HG02884 (cell line): ENCODE measurements around the gene UBE3C.

Source experiments
- ATAC-seq: cut with Tn5 transposase; IDR thresholded peaks from one replicate; pipeline ENCODE4 v1.9.1; 2021; ENCODE audit warnings: mild to moderate bottlenecking, moderate library complexity; ENCODE audit not compliant: unreplicated experiment

The UBE3C gene

DNA sequence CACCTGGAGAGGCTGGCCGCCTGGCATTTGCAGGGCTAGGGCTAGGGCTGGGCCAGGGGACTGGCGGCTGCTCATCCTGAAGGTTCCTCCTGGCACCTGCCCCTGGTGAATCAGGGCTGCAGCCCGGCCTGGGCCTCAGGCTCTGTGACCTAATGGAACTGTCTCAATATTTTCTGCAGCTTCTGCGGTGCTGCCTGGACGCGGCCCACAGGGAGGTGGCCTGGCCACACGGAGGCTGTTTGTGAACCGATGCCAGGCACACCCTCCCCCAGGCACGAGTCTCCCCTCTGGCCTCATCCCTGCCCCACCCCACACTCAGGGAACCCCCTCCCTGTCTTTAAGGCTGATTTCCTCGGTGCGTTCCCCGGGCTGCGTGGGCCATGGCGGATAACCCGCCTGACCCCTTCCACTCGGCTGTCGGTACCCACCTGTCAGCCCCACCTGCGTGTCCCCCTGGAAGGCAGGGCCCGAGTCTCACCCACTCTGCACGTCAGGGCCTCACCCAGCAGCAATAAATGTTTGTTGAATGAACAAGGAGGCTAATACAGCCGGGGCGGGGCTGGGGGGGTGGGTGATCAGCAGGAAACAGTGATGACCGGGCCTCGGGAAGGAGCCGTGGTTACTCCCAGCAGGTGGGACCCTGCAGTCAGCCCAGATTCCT, 143.5 kb downstream of the UBE3C start:
- no peak for ATAC-seq

DNA sequence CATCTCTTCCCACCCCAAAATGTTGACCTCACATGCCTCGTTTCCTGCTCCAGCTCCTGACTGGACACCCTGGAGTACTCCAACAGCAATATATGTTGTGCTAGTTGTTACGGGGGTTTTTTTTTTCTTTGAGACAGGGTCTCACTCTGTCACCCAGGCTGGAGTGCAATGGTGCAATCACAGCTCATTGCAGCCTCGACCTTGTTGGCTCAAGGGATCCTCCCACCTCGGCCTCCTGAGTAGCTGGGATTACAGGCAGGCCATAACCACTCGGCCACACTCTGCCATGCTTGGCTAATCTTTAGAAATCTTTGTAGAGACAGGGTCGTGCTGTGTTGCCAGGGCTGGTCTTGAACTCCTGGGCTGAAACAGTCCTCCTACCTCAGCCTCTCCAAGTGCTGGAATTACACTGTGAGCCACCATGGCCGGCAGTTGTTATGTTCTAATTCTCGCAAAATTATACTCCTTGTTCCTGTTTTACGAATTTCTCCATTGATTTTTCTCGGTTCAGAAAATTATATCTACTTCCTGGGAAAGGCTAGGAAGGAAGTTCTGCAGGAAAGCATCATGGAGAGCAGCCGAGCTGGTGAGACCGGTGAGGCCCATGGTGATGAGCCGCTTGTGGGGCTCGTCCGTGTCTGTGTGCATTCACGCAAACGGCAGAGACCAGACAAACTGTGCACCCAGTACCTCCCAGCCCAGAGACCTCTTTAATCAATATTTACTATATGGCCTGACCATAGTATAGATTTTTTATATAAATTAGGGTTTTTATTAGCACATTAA, 145.7 kb downstream of the UBE3C start:
- ATAC-seq, result no peak

DNA sequence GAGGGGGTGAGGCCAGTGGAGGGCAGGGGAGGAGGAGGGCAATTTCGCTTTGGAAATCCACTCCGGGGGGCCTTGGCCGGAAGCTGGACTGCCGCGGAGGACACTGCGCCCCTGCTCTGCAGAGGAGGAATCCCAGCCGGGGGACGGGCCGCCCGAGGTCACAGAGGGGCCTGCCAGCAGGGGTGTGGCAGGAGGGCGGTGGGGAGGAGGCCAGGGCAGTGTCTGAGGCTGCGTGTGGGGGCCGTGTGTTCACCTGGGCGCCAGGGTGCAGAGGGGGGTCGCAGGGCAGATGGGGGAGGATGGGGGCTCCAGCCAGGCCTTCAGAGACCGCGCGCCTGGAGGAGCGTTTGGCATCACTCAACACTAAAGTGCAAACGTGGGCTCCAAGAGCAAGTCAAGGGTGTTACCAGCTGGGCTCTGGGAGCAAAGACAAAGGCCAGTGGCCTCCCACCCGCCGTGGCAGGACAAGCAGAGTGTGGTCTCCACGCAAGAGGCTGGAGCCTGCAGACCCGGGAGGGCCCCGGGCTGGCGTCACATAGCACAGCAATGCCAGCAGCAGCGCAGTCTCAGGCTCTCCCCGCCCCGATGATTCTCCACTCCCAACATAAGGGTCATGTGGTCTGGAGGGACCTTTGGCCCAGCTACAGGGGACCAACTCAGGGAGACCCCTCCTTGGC, 152.8 kb downstream of the UBE3C start:
- no peak for ATAC-seq

DNA sequence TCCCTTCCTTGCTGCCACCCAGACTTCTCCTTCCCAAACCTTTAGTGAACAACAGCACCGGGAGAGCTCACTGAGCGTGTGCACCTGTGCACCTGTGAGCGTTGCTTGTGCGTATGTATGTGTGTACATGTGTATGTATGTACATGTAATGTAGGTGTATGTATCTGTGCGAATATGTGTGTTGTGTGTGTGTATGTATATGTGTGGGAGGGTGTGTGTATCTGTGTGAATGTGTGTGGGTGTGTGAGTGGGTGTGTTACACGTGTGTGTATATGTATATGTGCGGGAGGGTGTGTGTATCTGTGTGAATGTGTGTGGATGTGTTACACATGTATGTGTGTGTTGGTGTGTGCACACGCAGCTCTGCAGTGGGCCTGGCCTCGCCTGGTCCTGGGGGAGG, 153.5 kb downstream of the UBE3C start:
- no peak for ATAC-seq

DNA sequence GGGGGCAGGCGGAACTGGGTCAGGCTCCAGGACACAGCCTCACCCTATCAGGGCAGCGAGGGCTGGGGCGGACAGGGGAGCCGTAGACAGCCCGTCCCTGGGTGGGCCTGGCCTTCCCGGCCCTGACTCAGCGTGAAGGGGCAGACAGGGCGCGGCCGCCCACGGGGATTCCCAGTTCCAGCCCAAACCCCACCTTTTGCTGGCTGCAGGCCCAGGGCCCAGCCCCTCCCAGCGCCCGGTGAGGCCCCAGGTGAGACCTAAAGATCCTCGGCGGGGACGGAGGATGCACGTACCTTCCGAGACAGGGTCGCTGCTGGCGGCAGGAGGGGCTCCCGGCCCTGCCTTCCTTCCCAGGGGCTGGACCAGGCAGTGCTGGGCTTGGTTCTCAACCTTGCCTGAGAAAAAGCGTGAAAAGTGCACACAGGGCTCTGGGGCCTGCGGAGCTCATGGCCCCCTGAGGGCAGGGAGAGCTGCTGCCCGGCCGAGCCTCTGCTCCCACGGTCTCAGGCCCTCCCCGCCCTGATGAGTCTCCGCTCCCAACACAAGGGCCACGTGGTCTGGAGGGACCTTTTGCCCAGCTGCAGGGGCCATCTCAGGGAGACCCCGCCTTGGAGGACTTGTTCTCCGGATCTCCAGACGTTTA, 154.2 kb downstream of the UBE3C start:
- no peak for ATAC-seq

DNA sequence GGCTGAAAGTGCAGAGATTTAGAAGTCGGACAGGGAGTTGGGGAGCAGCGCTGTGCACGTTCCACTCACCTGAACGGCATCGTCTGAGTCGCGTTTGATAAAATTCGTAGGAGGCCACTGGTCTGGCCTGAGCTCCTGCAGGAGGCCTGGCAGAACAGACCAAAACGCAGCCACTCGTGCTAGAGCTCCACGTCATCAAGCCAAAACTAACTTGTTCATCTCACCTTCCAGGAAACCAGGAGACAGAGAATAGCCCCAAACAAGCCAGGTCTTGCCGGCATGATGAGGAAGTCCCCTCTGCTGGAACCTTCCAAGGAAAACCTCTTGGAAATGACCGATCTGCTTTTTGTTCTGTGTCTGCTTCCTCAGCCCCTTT, 154.7 kb downstream of the UBE3C start:
- ATAC-seq, result no peak

DNA sequence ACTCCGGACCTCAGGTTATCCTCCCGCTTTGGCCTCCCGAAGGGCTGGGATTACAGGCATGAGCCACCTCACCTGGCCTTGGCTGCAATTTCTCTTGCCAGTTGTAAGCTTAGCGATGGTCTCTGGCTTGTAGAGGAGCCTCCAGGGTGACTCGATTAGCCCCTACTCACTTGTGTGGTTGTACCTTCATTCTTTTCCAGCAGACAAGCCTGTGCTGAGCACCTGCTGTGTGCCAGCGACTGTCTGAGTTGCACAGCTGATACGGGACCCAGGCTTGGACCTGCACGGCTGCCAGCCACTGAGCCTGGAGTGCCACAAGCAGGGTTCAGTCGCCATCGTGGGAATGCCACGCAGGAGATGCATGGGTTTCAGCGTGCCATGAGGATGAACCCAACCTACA, 156.0 kb downstream of the UBE3C start:
- ATAC-seq, result no peak

DNA sequence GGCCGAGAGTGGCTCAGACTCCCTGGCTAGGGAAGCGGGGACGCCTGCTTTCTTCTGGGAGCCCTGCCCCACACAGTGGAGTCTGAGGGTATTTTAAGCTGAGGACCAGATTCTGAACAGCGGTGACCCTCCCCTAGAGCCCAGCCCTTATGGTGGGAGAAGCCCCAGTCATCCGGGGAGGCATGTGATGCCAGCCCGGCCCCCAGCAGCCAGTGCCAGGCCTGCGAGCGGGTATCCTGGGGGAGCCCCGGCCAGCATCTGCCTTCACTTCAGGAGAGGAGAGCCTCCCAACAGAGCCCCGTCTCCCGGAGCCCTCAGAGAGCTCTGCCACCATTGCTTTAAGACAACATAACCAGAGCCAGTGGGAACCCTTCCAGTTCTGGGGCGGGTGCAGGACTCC, 156.6 kb downstream of the UBE3C start:
- ATAC-seq, result no peak

DNA sequence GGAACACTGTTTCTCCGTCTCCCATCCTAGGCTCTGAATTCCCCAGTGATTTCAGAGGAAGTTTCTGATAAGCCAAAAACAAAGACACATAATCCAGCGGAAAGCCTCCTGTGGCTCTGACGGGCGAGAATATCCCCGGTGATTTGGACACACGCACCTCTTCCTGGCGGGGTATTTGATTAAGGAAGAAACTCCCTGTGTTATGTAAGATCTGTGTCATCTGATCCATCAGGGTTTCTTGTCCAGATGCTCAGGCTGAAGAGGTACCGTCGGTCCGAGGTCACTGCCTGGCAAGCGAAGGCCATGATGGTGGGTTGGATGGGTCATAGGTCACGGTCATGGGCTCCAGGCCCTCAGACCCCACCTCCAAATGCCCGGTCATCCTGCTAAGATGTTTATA, 158.5 kb downstream of the UBE3C start:
- ATAC-seq, result no peak

DNA sequence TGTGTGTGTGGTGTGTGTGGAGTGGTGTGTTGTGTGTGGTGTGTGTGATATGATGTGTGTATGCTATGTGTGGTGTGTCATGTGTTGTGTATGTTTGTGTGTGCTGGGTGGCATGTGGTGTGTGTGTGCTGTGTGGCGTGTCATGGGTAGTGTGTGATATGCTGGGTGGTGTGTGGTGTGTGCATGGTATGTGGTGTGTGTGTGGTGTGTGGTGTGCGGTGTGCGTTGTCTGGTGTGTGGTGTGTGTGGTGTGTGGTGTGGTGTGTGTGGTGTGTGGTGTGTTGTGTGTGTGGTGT, 160.5 kb downstream of the UBE3C start:
- ATAC-seq, result no peak

DNA sequence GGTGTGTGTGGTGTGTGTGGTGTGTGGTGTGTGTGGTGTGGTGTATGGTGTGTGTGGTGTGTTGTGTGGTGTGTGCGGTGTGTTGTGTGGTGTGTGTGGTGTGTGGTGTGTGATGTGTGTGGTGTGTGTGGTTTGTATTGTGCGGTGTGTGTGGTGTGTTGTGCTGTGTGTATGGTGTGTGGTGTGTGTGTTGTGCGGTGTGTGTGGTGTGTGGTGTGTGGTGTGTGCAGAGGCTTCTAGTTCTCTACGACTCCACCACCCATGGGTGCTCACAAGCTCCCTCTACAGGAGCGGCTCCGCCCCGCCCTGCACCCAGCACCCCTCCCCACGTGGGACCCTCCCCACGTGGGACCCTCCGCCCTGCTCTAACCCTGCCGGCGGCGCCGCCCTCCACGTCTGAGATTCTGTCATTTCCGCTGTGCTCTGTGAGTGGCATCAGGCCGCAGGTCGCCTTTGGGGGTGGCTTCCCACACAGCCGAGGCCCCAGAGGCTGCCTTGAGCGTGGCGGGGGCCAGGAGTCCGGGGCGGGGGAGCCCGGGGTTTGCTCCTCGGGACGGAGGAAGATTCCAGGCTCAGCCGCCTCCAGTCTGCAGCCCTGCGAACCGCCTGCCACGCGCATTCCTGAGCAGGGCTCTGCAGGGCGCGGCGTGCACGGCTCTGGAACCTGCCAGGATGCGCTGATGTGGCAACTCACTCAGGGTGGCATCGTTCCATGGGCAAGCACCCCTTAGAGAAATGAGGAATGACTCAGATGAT, 161.1 kb downstream of the UBE3C start:
- no peak for ATAC-seq

DNA sequence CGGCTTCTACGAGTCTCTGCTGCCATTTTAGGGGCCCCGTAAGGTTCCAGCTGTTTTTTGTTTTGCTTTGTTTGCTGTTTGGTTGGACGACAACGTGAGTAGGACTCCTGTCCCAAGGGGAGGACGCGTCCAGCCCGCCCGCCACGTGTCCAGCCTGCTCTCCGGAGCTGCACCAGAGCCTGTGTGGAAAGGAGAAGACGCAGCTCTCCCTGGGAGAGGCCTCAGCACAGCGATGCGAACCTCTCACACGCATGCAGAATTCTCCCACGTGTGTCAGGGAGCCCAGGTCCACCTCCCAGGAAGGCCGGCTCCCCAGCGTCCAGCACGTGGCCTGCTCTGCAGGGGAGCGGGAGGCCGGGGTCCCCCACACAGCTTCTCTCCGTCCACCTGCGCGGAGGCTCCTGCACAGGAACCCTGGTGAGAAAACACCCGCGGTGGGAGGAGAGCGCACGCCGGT, 161.7 kb downstream of the UBE3C start:
- ATAC-seq, result no peak

DNA sequence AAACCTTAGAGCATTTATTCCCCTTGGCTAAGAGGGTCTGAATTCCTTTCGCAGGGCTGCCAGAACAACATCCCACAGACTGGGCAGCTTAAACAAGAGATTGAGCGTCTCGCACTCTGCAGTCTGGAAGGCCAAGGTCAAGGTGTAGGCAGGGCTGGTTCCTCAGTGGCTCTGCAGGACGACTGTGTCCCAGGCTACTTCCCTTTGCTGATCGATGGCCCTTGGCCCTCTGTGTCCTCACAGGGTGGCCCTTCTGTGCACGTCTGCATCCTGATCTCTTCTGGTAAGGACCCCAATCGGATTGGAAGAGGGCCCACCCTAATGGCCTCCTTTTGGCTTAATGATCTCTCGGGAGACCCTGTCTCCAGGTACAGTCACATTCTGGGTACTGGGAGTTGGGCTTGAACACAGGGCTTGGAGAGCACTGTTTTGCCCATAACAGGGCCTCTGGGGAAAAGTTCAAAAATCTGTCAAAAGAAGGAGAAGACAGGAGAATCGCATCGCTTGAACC, 162.9 kb downstream of the UBE3C start:
- no peak for ATAC-seq

DNA sequence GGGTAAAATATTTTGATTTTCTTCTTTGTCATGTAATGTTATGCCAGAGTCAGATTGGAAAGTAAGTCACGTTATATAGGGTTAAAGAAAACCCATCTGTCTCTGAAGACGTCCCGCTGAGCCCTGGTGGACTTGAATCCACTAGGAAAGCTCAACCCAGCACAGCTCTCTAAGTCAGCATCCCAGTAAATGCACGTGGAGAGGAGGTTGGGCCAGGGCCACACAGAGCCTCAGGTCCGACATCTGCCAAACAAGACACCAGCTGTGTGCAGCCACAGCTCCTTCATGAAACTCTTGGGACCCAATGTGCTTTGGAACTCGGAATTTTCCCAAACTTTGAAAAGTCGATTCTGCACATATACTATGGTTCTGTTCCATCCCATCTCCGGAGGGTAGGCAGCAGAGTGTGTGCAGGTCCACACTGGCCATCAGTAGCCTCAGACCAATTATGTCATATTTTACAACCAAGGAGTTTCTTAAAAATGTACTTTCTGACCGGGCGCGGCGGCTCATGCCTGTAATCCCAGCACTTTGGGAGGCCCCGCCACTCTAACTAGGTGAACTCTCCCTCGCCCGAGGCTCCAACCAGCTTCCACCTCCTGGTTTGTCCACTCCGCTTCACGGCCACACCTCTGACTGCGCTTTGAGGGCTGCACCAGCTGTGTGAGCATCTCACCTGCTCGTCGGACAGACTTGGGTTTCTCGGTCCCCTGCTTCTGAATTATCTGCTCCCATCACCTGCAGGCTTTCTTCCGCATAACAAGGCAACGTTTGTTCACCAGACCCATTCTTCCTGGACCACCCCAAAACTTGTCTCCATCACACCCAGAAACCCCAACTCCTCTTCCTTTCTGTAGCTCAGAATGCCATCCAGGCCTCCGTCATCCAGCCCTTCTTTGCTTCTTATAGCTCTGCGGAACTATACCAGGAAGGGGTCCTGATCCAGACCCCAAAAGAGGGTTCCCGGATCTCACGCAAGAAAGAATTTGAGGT, 168.4 kb downstream of the UBE3C start:
- ATAC-seq, result no peak

DNA sequence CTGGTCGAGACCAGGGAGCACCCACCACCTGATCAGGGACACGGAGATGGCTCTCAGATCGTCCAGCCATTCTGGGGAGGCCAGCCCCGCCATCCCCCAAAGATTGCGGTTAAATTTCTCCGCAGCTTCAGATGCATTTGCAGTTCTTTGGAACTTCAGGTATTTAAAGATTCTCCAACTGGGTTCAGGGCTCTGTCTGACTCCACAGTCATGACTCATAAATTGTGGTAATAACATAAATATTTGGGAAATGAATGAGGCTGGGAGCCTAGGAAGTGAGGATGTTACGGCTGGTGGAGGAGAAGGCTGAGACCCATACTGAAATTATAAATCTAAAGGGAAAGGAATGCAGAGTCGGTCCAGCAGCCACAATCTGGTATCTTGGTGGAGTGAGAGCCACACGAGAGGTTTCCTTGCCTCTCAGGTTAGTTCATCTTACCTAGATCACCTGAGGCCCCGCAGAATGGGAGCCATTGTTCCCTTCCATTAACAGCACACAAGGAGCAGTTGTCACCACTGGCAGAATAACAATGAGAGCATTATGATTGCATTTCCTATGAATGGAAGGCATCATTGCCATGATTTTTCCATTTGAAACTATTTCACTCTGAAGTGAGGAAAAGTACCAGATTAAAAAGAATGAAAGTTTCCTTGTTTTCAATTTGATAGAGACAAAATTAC, 171.4 kb downstream of the UBE3C start:
- no peak for ATAC-seq

DNA sequence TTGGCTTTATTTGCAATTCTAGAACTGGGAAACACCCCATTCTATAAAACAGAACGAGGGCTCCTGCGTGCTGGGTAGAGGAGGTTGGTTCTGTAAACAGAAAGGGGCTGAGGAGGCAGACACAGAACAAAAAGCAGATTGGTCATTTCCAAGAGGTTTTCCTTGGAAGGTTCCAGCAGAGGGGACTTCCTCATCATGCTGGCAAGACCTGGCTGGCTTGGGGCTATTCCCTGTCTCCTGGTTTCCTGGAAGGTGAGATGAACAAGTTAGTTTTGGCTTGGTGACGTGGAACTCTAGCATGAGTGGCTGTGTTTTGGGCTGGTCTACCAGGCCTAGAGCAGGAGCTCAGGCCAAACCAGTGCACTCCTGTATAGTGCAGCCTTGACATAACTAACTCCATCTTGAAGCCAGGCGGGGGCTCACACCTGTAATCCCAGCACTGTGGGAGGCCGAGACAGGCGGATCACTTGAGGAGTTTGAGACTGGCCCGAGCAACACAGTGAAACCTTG, 172.0 kb downstream of the UBE3C start:
- ATAC-seq, result no peak

DNA sequence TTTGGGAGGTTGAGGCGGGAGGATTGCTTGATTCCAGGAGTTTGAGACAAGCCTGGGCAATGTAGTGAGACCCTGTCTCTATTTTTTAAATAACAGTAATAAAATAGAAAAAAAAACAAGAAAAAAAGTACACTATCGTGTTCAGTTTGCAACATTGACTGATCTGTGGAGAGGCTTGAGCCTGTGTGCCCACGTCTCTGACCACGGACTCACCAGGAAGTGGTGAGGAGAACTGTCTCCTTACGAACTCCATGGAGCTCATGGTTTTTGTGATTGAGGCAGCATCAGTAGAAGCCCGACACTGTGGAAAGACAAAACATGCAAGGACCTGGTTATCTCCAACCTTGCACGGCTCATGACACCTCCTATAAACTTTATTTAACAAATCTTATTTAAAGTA, 174.2 kb downstream of the UBE3C start:
- no peak for ATAC-seq

DNA sequence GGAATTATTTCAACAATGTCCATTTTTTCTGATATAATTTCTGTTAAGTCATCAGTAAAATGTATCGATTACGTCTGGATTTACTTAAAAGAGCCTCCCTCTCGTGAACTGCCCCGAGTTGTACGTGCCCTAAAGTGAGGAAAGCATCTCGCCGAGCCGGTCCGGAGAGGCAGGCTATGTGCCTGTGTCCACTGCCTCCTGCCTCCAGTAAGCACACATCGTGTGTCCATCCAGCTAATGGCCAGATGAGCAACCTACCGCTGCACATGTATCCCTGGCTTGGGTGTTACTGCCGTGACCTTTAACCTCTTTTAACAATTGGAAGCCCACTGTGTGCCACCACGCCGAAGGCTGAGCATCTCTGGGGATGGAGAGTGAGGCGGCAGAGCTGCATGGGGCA, 174.9 kb downstream of the UBE3C start:
- ATAC-seq, result no peak
